Measurements from ENCODE around the gene WWC2. TPM values are rescaled to one million over a fixed set of nuclear protein-coding genes. Genes with fewer than 3 reads are reported as not detected.

Gene WWC2
- total RNA-seq, 4 donors from 2014 or later = 28.2 to 38.5 (median 37.0) TPM

DNA sequence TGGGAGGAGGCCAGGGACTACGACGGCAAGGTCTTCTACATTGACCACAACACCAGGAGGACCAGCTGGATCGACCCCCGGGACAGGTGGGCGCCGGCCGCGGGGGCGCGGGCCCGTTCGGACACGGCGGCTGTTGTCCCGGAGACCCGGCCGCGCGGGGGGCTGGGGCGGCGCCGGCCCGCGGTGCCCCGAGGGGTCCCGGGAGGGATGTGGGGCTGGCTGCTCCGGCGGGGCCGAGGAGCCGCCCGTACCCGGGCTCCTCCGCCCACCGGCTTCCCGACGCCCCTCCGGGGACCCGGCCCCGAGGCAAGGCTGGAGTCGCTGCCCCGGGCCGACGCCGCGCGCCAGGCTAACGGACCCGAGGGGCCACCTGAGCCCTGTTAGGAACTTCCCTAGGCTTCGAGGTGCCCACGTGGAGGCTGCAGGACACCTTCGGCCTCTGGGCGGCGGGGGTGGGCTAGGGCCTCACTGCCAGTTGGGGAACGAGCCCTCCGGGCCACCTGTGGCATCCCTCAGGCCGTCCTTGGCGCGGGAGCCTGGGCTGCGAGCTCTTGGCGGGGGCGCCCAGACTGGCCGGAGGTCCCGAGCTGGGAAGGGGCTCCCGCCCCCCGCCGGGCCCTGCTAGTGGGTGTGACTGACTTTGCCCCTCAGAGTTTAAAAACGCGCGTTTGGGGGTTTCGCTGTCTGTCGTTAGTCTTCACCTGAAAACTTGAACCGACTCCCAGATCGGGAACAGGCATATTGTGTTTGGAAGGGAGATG, 660 bp downstream of the WWC2 start:
- H3K27ac ChIP-seq (replicated peaks in 1 of 4) = peak overlapping the region; percentile 89 to 99 (median 98)
- peaks cover 20 to 40% (median 36%) of the 10 kb centered on the region in 4 donors for H3K4me1 ChIP-seq
- peak overlapping the region; percentile 72 to 93 (median 78) for H3K4me3 ChIP-seq
- intact Hi-C loops (cut with DNase I) = loop anchor here (10.0 kb wide), 1 partner anchor 75 kb away; no protein-coding TSS in a partner anchor
- no peaks in the 10 kb centered on the region for H3K36me3 ChIP-seq
- 7% methylated on average over 10 of the region's 73 CpGs for WGBS
- no peaks in the 10 kb centered on the region for H3K27me3 ChIP-seq
- TF ChIP-seq EP300 (IDR thresholded peaks at IDR 0.05) = no peak
- TF ChIP-seq, protein P1, sequence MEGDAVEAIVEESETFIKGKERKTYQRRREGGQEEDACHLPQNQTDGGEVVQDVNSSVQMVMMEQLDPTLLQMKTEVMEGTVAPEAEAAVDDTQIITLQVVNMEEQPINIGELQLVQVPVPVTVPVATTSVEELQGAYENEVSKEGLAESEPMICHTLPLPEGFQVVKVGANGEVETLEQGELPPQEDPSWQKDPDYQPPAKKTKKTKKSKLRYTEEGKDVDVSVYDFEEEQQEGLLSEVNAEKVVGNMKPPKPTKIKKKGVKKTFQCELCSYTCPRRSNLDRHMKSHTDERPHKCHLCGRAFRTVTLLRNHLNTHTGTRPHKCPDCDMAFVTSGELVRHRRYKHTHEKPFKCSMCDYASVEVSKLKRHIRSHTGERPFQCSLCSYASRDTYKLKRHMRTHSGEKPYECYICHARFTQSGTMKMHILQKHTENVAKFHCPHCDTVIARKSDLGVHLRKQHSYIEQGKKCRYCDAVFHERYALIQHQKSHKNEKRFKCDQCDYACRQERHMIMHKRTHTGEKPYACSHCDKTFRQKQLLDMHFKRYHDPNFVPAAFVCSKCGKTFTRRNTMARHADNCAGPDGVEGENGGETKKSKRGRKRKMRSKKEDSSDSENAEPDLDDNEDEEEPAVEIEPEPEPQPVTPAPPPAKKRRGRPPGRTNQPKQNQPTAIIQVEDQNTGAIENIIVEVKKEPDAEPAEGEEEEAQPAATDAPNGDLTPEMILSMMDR (IDR thresholded peaks at IDR 0.05) = no peak
- TF ChIP-seq POLR2A (IDR thresholded peaks at IDR 0.05; ENCODE audit: low read depth) = no peak
- peak in 1 of 2 donors; percentile 6 for TF ChIP-seq POLR2AphosphoS5 (IDR thresholded peaks at IDR 0.05)
- no peaks in the 10 kb centered on the region for H3K9me3 ChIP-seq
- DNase-seq (ENCODE audit: extremely low spot score) = no peak

DNA sequence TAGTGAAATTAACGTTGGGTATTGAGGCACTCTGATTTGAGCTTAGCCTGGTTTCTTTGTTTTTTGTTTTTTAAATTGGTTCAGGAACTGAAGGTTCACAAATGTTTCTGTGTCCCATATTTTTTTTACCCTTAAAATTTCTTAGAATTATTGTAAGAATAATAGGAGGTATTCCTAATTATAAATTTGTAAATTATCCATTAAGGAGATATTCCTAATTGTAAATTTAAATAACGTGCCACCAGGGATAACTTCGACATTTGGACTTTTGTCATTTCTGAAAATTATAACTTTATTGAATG, 1.2 kb downstream of the WWC2 start:
- no peaks in the 10 kb centered on the region for H3K27me3 ChIP-seq
- TF ChIP-seq, protein P1 (IDR thresholded peaks at IDR 0.05) = no peak
- TF ChIP-seq EP300 (IDR thresholded peaks at IDR 0.05) (no peak), POLR2A (IDR thresholded peaks at IDR 0.05; ENCODE audit: low read depth) (no peak), POLR2AphosphoS5 (IDR thresholded peaks at IDR 0.05) (no peak)
- peak overlapping the region; percentile 72 to 93 (median 78) for H3K4me3 ChIP-seq
- no peak for DNase-seq (ENCODE audit: extremely low spot score)
- peak overlapping the region in 3 of 4 donors; percentile 89 to 98 (median 97) for H3K27ac ChIP-seq (replicated peaks in 1 of 4)
- 33% methylated on average over 3 of the region's 3 CpGs for WGBS
- peaks cover 20 to 40% (median 36%) of the 10 kb centered on the region in 4 donors for H3K4me1 ChIP-seq
- intact Hi-C loops (cut with DNase I) = loop anchor here (10.0 kb wide), 1 partner anchor 75 kb away; no protein-coding TSS in a partner anchor
- H3K9me3 ChIP-seq = no peaks in the 10 kb centered on the region
- no peaks in the 10 kb centered on the region for H3K36me3 ChIP-seq

DNA sequence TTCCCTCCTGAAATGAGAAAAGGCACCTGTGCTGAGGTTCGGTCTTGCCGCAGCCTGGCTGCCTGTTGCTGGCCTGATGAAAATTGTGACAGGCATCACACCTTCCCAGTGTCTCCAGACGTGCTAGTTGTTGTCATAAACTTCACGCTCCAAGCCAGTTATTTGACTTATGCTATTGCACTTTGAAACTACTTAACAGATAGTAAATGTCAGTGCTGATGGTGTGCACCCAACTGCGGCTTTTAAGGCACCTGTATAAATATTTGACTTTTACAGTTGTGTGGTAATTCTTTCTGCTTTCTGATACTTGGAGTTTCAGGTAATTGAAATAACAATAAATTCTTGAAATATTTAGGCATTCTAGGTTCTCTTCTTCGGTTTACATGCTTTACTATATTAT, 1.8 kb downstream of the WWC2 start:
- H3K27ac ChIP-seq (replicated peaks in 1 of 4) = peak overlapping the region in 1 of 4 donors; percentile 21

DNA sequence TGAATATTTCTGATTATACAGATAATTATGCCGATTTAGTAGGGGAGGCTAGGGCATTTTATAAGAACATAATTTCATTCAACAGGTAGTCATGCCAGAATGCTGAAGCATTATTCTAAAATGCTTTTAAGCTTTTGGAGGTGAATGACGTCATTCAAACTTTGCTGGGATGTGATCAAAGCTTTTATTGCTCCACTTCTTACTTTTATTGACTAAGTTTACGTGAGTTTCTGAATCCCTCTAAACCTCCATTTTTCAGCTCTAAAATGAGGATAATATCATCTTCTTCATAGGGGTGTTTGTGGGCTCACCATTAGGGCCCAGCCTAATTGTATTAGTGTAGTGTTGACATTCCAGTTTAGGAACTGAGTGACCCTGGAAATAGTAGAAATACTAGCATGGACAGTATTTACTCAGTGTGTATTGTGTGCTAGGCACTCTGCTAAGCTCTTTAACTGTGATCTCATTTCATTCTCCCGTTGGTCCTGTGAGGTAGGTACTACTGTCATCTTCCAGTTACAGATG, 3.0 kb downstream of the WWC2 start:
- 76% methylated on average over 4 of the region's 4 CpGs for WGBS
- Histone ChIP-seq H3K9me3 (no peaks in the 10 kb centered on the region), H3K36me3 (no peaks in the 10 kb centered on the region), H3K4me1 (peaks cover 20 to 45% (median 36%) of the 10 kb centered on the region in 4 donors), H3K27me3 (no peaks in the 10 kb centered on the region), H3K27ac (replicated peaks in 1 of 4) (no peak overlapping the region), H3K4me3 (no peak overlapping the region)
- DNase-seq (ENCODE audit: extremely low spot score) = no peak
- intact Hi-C loops (cut with DNase I) = loop anchor here (10.0 kb wide), 1 partner anchor 73 kb away; no protein-coding TSS in a partner anchor
- TF ChIP-seq, protein P1 (IDR thresholded peaks at IDR 0.05) = no peak
- TF ChIP-seq POLR2AphosphoS5 (IDR thresholded peaks at IDR 0.05) (no peak), POLR2A (IDR thresholded peaks at IDR 0.05; ENCODE audit: low read depth) (no peak)

More for the DNA sequence above, 1.8 kb downstream of the WWC2 start:
- no peaks in the 10 kb centered on the region for H3K9me3 ChIP-seq
- H3K36me3 ChIP-seq = no peaks in the 10 kb centered on the region
- no peak for TF ChIP-seq POLR2A (IDR thresholded peaks at IDR 0.05; ENCODE audit: low read depth)
- TF ChIP-seq EP300 (IDR thresholded peaks at IDR 0.05) = no peak
- TF ChIP-seq POLR2AphosphoS5 (IDR thresholded peaks at IDR 0.05) = no peak
- TF ChIP-seq, protein P1 (IDR thresholded peaks at IDR 0.05) = no peak
- peaks cover 20 to 40% (median 36%) of the 10 kb centered on the region in 4 donors for H3K4me1 ChIP-seq
- WGBS = 43% methylated on average over 6 of the region's 6 CpGs
- intact Hi-C loops (cut with DNase I) = loop anchor here (10.0 kb wide), 1 partner anchor 74 kb away; no protein-coding TSS in a partner anchor
- no peak for DNase-seq (ENCODE audit: extremely low spot score)
- no peaks in the 10 kb centered on the region for H3K27me3 ChIP-seq
- H3K4me3 ChIP-seq = peak overlapping the region; percentile 72 to 93 (median 78)

Data from esophagus muscularis mucosa (tissue), 4 donors.